DMS 273 treated with DMSO at 0.1 percent for 48 hours (cell line): Measurements from ENCODE around the gene CFD.
"Not testable (repeated sequence)": the region's sequence is repeated elsewhere in the genome, so short reads cannot be mapped to it uniquely, and the experiment has no call there.

Experiments
- DNase-seq: peaks from one replicate; lab custom pipeline; 2025; lab: John Stamatoyannopoulos, UW

The CFD gene

DNA sequence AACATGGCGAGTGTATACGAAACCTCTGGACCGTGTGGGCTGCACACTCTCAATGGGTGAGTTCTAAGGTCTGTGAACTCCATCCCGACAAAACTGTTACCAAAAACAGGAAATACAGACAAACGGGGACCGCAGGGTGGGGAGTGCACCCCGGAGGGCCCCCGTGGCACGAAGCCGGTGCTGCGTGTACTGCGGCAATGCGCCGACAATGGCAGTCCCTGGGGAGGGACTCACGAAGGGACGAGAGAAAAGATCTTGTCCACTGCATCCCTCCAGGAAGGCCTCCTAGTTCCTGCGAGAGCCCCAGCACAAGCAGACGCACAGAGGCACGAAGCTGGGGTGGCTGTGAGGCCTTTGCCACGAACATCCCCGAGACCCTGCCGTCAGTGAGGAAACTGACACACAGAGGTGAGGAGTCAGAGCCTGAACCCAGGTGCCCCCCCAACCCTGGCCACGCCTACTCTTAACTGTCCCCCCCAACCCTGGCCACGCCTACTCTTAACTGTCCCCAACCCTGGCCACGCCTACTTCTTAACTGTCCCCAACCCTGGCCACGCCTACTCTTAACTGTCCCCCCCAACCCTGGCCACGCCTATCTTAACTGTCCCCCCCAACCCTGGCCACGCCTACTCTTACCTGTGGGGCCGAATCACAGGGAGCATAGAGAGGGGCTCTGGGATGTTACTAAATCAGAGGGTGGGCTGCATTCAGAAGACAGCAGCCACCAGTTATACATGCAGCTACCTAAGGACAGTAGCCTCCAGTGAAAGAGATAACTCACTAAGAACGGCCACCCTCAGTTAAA is 29.3 kb downstream of the CFD start:
- DNase-seq, result no peak

DNA sequence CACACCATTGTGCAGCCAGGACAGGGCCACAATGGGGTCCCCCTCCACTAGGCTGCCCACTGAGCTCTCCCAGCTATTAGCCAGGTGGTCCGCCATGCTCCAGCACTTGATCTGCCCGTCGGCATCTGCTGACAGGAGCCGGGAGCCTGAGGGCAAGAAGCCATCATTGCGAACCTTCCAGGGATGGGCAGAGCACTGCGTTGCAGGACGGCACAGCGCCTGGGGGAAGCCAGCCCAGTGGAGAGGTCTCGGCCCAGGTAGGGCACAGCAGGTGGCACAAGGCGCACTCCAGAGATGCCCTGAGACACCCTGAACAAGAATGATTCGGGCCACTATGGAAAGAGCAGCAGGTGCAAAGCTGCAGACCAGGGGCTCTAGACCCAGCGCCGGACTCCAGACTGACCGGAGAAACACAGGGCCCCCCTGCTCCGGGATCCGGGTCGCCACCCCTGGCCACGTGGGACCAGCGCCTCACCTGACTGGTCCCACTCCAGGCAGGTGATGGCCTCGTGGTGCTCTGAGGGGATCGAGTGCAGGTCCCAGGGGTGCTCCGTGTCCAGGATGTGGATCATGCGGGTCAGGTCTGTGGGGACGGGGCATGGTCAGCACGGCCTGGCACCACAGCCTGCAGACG is 30.3 kb downstream of the CFD start:
- DNase-seq, result no peak

DNA sequence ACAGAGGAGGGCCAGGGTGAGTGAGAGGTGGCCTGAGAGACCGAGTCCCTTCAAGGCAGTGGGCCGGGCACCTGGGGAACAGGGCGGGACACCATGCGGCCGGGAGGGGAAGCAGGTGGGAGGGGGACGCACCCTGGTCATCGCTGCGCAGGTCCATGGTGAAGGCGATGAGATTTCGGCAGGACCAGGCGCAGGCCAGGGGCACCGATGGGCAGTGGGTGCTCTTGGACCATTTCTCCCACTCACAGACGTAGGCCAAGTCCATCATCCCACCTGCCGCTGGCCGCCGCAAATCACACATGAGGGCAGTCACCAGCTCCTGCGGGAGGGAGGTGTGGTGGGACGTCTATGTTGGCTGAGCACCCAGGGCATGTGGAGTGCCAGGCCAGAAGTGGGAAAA is 31.4 kb downstream of the CFD start:
- no peak for DNase-seq

DNA sequence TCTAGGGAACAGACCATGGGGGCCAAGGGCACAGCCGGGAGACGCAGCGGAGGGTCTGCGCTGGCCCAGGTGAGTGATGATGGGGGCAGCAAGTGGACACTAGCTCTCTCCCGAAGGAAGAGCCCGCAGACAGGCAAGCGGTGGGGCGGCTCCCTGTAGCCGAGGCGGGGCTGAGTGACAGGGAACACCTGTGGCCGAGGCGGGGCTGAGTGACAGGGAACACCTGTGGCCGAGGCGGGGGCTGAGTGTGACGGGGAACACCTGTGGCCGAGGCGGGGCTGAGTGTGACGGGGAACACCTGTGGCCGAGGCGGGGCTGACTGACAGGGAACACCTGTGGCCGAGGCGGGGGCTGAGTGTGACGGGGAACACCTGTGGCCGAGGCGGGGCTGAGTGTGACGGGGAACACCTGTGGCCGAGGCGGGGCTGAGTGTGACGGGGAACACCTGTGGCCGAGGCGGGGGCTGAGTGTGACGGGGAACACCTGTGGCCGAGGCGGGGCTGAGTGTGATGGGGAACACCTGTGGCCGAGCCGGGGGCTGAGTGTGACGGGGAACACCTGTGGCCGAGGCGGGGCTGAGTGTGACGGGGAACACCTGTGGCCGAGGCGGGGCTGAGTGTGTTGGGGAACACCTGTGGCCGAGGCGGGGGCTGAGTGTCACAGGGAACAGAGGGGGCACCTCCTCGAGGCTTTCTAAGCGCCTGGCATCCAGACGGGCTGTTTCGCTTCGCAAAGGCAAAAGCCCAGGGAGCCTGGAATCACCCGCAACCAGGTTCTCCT is 32.1 kb downstream of the CFD start:
- DNase-seq, result not testable (repeated sequence)

DNA sequence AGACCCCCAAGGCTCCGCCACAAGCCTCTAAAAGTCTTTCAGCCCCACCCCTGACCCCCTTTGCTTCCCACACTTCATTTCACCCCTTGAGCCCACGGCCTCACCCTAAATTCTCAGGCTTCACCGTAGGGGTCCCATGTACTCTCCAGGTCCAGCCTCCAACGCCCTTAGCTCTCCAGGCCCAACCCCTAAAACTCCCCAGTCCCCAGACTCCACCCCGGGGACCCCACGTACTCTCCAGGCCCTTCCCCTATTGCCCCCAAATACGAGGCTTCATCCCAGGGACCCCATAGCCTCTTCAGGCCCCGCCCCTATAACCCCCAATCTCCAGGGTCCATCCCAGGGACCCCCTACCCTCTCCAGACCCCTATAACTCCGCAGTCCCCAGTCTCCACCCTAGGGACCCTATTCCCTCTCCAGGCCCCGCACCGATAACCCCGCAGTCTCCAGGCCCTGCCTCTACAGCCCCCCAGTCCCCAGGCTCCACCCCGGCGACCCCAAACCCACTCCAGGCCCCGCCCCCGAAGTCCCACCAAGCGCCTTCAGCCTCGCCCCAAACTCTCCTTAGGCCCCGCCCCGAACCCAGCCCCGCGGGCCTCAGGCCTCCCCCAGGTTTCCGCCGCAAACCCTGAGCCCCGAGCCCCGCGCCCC is 32.9 kb downstream of the CFD start:
- DNase-seq, result no peak

DNA sequence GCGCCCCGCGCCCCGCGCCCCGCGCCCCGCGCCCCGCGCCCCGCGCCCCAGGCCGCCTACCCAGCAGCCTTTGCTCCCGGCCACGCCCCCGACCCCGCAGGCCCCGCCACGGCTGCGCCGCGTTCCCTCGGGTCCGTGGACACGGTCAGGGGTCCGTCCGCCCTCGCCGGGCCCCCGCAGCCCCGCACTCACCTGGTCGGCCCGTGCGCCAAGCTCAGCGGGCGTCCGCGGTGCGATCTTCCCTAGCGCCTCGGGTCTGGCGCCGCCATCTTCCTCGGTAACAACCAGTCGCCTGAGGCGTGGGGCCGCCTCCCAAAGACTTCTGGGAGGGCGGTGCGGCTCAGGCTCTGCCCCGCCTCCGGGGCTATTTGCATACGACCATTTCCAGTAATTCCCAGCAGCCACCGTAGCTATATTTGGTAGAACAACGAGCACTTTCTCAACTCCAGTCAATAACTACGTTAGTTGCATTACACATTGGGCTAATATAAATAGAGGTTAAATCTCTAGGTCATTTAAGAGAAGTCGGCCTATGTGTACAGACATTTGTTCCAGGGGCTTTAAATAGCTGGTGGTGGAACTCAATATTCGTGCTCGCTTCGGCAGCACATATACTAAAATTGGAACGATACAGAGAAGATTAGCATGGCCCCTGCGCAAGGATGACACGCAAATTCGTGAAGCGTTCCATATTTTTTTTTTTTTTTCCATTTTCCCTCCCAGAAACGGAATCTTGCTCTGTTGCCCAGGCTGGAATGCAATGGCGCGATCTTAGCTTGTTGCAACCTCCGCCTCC is 33.6 kb downstream of the CFD start, which contains the start of the genes MED16 and RNU6-9:
TSS of gene MED16 (minus strand) at position 294 of the 796 bp plus-strand sequence. CDS start 2,056 bp downstream, outside the sequence.
TSS of gene RNU6-9 (plus strand) at position 591 of the 796 bp plus-strand sequence.
- DNase-seq, result peak; percentile 77

DNA sequence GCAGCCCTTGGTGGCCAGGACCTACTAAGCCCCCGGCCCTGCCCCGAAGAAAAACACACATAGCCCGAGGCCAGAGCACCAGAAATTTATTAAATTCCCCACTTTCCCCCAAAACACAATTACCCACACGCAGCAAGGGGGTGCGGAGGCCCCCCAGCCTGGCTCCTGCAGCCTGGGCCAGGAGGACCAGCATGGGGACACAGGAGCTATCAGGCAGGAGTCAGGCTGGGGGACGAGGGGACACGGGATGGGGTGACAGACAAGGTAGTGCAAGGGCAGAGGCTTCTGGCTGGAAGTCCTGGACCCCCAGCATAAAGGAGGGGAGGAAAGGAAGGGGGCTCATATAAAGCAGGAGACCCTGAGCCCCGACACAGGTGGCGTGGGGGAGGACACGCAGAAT is 37.0 kb downstream of the CFD start:
- DNase-seq, result no peak

DNA sequence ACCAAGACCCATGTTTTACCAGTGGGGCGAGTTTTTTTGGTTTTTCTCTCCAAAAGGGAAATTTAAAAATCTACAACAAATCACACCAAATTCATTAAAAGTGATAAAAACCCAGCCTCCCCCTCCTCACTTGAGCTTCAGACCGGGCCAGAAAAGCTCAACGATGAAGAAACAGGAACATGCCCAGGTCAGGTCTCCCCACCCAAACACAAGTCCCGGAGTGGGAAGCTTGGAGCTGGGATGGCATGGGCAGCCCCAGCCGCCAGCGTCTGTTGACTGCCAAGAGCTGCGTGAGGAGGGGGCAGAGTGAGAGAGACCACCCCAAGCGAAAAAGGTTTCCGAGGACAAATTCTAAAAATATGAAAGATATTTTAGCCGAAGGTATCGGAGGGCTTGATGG is 37.5 kb downstream of the CFD start:
- no peak for DNase-seq

DNA sequence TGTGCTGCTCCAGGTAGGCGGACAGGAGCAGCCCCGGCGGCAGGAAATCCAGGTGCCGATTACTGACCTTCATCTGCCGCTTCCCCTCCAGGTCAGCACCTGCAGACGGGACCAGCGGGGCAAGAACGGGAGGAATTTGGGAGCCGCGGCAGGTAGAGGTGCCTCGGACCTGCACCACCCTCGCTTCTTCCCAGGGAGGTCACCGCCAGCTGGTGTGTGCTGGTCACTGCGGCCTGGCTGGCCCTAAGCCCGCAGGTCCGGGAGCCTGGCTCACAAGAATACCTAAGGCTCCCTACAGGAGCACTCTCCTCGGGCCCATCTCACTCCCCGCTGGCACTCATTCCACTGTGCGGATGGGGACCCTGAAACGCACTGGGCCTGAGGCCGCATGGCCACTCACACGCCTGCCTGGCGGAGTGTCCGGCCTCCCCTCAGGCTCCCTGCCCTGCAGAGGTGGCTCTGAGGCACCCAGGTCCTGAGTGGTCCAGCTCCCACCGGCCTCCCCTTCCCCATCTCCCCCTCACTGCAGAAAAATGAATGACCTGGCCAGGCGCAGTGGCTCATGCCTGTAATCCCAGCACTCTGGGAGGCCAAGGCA is 38.1 kb downstream of the CFD start:
- no peak for DNase-seq

DNA sequence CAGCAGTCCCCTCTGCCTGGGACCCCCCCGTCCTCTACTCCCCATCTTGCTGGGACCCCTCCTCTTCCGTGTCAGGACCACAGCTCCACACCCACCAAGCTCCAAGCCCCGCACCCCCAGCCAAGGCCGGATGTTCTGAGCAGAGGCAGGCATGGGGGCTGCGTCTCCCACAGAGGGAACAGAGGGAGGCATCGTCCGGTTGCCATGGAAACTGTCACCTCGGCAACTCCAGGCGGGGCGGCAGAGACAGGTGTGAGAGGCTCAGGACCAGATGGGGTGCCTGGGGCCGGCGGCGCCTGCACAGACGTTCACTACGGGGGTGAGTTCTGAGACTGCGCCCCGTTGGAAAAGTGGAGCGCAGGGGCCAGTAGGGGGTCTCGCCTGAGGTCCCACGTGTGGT is 39.2 kb downstream of the CFD start:
- peak; percentile 66 for DNase-seq

DNA sequence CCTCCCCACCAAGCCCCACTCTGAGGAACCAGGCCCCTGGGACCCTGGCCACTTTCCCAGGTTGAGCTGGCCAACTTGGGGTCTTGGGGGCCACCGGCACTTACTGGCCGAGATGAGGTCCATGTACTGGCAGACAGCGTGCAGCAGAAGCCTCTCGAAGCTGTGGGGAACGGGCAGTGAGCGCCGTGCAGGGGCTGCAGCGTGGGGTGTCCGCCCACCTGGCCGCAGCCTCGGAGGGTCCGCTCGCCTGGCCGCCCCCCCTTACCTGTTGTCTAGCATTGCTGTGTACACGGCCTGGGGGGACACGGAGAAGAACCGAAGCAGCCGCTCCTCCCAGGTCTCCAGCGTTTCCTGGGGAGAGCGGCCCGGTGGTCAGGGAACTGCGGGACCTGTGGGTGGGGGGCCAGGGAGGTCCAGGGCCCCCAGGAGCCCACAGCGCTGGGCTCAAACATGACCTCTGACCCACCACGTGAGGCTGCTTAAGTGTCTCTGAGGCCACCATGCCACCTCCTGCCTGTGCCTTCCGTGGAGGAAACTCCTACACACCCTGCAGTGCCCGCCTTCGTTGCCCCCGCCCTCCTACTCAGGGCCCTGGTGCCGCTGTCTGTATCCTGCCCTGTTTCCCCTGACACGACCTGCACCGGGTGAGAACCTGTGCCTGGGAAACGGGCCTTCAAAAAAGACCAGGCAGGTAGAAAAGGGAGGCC is 40.0 kb downstream of the CFD start:
- DNase-seq, result no peak

DNA sequence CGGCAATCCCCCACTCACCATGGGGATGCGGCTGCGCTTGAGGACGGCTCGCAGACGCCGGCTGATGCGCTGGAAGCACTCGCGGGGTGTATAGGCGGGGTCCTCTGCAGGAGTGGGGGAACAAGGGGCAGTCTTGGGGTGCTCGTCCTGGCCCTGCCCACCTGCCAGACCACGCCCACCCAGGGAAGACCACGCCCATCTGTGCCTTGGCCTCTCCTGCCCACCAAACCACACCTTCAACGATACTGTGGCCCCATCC is 40.5 kb downstream of the CFD start:
- DNase-seq, result no peak

DNA sequence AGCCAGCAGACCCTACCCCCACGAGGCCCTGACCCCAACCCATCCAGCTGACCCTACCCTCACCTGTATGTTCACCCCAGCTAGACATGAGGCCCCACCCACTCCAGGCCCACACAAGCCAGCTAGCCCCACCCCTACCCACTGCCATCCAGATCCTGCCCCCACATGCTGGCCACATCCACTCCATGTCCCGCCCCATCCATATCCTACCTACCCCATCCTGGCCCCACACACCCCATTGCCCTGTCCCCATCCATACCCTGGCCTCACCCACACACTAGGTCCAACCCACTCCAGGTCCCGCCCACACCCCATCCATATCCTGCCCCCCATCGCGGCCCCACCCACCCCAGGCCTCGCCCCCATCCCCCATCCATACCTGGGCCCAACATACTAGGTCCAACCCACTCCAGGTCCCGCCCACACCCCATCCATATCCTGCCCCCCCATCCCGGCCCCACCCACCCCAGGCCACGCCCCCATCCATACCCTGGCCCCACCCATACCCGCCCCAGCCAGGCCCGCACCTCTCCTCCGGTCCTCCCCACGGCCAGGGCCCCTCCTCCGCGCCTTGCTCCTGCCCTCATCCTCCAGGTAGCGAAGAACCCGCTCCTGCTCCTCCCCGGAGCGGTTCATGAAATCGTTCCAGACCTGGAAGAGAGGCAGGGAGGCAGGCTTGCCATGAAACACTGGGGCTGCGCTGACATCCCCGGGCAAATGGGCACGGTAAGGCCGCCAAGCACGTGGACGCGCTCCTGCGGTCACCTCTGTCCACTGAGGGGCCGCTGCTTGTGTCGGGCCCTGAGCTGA is 41.0 kb downstream of the CFD start:
- no peak for DNase-seq

DNA sequence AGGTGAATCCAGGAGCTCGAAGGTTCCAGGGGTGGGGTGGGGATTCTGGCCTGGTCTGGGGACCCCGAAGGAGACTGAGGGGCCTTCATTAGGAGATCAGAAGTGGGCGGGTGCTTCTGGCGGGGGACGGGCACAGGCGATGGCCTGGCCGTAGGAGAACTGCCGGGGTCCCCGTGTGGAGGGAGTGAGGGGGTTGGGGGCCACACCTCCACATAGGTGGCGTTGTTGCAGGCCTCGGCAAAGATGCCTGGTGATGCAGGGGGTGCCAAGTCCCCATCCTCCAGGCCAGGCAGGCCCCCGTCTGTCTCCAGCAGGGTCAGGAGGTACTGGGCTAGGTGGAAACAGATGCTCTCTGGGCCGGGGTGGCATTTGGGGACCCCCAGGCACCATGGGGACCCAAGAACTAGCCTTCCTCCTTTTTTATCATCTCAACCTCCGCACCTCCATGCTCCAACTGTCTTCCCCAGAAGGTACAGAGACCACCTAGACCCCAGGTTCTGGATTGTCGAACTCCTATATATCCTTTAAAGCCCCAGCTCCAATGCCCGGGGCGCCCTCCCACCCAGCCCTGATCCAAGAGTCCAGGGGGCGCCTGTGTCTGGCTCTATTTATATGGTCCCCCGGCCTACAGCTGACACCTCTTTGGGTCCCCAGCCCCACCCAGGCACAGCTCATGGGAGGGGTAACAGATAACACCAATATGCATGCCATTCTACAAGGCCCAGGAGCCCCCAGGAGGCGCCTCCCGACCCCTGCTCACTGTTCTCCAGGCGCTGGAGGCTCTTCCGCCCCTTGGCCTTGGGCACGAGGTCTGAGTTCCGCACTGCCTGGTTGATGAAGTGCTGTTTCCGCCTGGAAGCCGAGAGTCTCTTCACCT is 42.0 kb downstream of the CFD start:
- no peak for DNase-seq

DNA sequence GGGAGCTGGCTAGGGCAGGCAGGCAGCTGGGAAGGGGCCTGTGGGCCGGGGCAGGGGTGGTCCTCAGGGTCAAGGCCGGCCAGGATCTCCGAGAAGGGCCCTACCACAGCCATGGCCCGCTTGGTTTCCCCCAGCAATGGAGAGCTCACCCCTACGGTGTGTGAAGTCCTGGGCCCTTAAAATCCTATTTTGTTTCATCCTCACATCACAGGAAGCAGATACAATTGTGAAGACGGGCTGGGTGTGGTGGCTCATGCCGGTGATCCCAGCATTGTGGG is 42.6 kb downstream of the CFD start:
- no peak for DNase-seq

DNA sequence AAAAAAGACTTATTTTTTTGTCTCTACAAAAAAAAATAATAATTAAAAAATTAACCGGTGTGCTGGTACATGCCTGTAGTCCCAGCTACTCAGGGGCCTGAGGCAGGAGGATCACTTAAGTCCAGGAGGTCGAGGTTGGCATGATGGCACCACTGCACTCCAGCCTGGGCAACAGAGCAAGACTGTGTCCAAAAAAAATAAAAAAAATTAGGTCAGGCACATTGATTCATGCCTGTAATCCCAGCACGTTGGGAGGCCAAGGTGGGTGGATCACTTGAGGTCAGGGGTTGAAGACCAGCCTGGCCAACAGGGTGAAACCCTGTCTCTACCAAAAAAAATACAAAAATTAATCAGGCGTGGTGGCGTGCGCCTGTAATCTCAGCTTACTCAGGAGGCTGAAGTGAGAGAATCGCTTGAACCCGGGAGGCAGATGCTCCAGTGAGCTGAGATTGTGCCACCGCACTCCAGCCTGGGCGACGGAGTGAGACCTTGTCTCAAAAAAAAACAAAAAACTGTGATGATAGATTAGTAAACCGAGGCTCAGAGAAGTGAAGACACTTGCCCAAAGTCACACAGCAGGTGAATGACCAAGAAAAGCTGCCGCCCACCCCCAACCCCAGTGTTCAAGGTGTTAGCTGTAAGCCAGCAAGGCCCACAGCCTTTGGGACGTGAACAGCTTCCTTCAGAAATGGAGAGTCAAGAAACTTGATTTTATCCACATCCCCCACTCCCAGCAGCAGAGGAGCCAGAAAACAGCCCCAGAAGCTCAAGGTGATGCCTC is 43.2 kb downstream of the CFD start:
- no peak for DNase-seq

DNA sequence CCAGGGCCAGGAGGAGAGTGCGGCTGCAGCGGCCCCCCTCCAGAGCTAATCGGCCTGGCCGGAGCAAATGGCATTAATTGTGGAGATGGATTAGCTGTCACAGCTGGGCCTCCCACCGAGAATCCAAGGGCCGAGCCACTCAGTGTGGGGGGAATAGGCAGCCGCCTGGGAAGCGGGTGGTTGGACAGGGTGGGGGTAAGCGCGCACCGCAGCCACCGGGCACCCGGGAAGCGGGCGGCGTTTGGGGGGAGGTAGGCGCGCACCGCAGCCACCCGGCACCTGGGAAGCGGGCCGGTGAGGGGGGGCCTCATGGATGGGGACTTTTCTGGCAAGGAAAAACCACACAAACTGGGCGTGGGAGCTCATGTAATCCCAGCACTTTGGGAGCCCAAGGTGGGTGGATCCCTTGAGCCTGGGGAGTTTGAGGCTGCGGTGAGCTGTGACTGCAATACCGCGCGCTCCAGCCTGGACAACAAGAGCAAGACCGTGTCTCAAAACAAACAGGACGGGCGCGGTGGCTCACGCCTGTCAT is 43.9 kb downstream of the CFD start:
- DNase-seq, result no peak

DNA sequence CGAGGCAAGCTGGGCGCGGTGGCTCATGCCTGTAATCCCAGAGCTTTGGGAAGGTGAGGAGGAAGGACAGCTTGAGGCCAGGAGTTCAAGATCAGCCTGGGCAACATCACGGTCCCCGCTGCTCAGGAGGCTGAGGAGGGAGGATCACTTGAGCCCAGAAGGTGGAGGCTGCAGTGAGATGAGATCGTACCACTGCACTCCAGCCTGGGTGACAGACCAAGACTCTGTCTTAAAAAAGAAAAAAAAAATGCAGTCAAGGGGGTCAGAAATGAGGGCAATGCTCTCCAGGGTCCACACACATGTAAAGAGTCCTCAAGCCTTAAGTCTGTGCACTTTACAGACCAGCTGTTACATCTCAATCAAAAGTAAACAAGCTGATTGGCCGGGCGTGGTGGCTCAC is 45.1 kb downstream of the CFD start:
- DNase-seq, result no peak
